Measurements from ENCODE around the gene HSPB6.

The HSPB6 gene

DNA sequence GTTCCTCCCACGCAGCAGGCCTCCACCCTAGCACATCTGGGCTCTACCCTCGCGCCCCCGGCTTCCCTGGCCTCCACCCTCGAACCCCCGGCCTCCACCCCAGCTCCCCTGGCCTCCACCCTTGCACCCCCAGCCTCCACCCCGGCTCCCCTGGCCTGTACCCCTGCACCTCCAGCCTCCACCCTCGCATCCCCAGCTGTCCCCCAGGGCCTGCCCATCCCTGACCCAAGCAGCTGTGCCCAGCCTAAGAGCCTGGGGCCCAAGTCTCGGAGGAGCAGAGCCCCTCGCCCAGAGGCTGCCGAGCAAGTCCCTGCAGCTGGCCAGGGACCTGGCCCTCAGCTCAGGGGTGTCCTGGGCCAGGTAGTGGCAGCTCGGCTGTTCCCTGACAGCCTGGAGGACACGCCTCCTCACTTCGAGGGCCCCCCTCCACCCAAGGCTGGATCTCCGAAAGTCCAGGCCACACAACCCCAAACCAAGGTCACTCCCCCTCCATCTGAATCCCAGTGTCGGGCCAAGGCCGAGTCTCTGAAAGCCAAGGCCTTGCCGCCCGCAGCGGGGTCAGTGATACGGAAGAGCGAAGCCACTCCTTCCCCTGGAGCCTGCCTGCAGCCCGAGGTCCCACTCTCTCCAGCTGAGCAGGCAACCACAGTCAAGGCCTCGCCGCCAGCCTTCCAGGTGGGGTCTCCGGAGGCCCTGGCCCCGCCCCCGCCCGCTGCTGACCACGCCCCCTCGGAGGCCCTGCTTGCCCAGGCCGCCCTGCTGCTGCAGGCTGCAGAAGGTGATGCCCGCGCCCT is 10.7 kb upstream of the HSPB6 start:
- DNase-seq (ENCODE audit: low read depth in 2 of 2), result no peak

GRCh38 chr19:35766571-35767104 is 9.8 kb upstream of the HSPB6 start:
- DNase-seq (ENCODE audit: low read depth in 2 of 2), result no peak

- DNase-seq (ENCODE audit: low read depth in 2 of 2), result no peak
These were observed 7.8 kb upstream of the HSPB6 start for GRCh38 chr19:35764432-35765315.

DNA sequence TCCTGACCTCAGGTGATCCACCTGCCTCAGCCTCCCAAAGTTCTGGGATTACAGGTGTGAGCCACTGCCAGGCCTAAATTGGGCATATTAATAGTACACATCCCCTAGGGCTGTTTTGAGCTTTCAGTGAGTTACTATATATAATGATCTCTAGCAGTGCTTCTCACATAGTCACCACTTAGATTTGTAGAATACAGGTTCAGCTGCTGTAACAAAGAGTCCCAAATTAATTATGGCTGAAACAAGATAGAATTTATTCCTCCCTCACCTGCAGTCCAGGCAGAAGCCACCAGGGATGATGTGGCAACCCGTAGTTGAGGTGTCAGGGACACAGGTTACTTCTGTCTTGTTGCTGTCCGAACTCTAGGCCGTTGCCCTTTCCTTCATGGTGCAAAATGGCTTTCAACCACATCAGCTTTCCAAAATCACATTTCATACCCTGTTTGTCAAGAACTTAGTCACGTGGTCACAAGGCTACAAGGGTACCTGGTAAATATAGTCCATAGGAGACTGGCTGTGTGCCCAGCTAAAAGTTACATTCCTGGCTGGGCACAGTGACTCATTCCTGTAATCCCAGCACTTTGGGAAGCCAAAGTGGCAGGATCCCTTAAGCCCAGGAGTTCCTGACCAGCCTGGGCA is 4.0 kb upstream of the HSPB6 start:
- DNase-seq (ENCODE audit: low read depth in 2 of 2), result no peak

DNA sequence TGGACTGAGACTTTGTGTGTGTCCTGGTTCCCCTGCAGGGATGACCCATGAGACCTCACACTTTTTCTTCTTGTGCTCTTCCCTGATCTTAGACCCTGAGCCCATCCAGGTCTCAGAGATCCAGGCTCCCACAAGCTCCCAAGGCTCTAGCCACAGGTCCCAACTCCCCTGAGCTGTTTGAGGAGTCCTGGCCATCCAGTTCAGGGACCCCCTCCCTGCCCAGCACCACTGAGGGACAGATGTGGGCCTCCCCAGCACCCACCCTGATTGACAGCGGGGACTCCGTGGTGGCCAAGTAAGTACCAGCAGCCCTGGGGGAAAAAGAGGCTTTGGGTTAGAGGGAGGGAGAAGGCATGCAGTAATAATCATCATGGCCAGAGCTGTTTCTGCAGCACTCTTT is 2.9 kb upstream of the HSPB6 start:
- no peak for DNase-seq (ENCODE audit: low read depth in 2 of 2)

- peak; percentile 96 to 98 for DNase-seq (ENCODE audit: low read depth in 2 of 2)
These were observed 1.1 kb upstream of the HSPB6 start, which contains the start of gene PROSER3 for GRCh38 chr19:35757749-35758608. TSS of gene PROSER3 (plus strand) at chr19:35758176. CDS start at chr19:35758216, 40 bp downstream.

DNA sequence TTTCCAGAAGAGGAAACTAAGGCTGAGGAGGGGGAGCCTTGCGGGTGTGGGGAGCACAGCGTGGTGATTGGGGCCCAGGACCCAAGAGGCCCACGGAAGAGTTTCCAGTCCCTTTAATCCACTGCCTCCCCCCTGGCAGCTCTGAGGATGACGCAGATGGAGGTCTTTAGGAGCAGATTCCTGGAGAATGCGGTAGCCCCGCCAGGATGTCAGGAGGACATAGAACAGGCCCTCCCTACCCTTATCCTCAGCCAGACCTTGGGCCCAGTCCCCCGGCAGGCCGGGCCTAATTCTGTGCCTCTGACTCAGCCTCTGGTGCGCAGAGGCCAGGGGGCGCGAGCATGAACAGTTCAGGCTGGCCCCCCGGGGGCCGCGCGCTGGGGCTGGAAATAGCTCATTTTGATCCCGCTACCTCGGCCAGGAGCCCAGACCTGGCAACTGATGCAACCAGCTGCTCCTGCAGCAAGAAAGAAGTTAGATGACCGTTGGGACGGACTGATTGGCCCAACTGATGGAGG is 461 bp upstream of the HSPB6 start:
- no peak for DNase-seq (ENCODE audit: low read depth in 2 of 2)

- no peak for DNase-seq (ENCODE audit: low read depth in 2 of 2)
These were observed 1.1 kb downstream of the HSPB6 start for GRCh38 chr19:35755550-35756376.

DNA sequence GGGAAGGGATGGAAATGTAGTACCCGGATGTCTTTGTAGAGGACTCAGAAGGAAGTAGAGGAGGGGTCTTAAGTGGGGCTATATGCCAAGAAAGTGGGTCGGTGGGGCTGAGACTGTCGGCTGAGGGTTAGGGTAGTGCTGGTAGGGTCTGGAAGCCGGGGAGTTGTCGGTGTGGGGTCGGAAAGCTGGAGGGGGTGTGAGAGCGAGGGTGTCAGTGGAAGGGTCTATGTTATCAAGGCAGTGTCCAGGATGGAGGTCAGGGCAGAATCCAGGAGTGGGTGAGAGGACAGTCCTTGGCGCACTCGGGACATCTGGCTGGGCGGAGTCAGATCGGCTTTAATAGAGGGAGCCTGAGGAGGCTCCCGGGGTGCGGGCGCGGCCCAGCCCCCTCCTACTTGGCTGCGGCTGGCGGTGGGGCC is 1.7 kb downstream of the HSPB6 start:
- no peak for DNase-seq (ENCODE audit: low read depth in 2 of 2)

GRCh38 chr19:35754370-35755130 is 2.3 kb downstream of the HSPB6 start:
- DNase-seq (ENCODE audit: low read depth in 2 of 2), result no peak

- no peak for DNase-seq (ENCODE audit: low read depth in 2 of 2)
These were observed 3.0 kb downstream of the HSPB6 start for GRCh38 chr19:35753634-35754369.

GRCh38 chr19:35752746-35753350 is 4.0 kb downstream of the HSPB6 start:
- DNase-seq (ENCODE audit: low read depth in 2 of 2), result no peak

DNA sequence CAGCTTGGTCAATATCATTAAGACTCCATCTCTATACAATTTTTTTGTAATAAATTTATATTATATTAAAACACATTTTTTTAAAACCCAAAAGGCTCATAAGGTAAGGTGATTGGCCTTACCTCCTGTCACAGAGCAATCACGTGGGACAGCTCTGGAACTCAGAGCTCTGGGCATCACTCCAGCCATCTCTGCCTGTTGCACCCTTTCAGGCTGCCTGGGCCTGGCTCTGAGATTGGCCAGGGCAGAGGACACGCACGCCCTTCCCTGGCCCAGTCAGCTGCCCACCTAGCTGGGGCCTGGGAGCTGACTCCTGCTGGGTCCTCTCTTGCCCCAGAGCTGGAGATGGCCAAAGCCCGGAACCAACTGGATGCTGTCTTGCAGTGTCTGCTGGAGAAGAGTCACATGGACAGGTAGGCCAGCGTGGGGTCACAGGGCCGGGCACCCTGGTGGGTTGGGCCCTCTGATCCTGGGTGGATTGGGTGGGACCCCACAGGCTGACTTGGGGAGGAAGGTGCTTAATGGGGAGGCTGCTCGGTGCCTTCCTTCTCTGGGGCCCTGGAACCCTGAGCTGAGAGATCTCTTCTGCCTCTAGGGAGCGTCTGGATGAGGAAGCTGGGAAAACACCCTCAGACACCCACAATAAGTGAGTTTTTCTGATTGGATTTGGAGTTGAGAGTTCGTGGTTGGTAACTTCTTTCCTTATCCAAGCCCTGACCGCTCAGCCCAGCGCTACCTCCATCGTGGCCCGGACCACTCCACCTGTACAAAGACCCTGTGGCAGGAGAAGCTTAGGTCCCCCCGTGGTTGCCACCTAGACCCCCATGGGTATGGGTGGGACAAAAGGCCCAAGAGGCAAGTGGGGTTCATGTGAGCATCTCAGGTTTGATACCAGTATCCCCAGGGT is 4.7 kb downstream of the HSPB6 start:
- no peak for DNase-seq (ENCODE audit: low read depth in 2 of 2)

GRCh38 chr19:35750167-35750566 is 6.7 kb downstream of the HSPB6 start:
- DNase-seq (ENCODE audit: low read depth in 2 of 2), result no peak

DNA sequence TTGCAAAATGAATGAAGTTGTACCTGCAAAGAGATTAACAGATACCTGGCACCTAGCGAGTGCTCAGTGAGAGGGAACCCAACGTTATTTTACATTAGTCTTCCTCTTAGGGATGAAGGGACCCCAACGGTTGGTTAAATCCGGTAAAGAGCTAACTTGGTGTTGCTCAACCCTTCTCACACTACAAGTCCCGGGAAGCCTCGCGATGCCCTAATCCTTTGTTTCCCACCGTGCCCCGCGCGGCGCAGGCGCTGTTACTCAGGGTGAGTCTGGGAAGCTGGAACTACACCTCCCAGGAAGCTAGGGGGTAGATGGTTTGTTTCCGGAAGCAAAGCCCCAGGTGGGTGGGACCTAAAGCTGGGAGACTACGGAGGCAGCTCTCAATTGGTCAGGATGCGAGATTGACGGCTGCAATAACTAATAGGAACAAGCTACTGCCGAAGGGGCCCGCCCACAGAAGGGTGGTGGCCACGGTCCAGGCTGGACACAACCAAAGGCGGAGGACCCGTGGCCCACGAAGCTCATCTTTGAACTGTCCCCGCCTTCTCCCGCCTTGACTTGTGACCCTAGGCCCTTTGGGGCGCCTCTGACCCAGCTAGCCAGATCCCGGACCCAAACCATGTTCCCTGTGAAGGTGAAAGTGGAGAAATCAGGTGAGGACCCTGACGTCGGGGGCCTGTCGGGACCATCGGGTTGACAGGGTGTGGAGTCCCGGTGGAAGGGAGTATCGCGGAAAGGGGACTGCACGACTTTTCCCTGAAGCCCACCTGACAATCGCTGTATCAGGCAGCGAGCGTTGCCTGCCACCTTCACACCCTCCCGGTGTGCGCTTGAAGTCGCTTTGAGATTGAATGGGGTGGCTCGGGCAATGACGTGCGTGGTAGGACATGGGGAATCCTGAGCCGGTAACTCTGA is 8.5 kb downstream of the HSPB6 start, which contains the start of gene LIN37:
Gene LIN37 (plus strand): TSS at position 471 of the 915 bp plus-strand sequence. CDS start 149 bp downstream, at position 620.
- DNase-seq (ENCODE audit: low read depth in 2 of 2), result peak; percentile 96 to 97

DNA sequence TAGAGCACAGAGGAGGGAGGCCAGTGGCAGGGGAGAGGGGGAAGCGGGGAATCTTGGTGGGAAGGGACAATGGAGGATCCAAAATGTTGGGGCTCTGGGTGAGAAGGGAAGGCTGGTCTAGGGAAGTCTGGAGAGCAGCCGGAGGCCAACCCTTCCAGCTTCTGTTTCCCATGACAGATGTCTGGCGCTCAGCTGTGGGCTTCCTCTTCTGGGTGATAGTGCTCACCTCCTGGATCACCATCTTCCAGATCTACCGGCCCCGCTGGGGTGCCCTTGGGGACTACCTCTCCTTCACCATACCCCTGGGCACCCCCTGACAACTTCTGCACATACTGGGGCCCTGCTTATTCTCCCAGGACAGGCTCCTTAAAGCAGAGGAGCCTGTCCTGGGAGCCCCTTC is 10.3 kb downstream of the HSPB6 start:
- DNase-seq (ENCODE audit: low read depth in 2 of 2), result no peak
